ENCODE results near the gene IL4I1.
A peak's percentile ranks its signal among the peaks of the same experiment; 100 is the strongest.

The IL4I1 gene

GRCh38 chr19:49923055-49924003, 26.6 kb upstream of the IL4I1 start:
- no peak for TF ChIP-seq CTCF (conservative IDR thresholded peaks at IDR 0.05; ENCODE audit: low read depth, low read length)
- no peak overlapping the region for H3K4me3 ChIP-seq (ENCODE audit: low read length)
- no peak for DNase-seq (ENCODE audit: low read depth)

GRCh38 chr19:49921871-49922795, 25.4 kb upstream of the IL4I1 start:
- no peak for DNase-seq (ENCODE audit: low read depth)

GRCh38 chr19:49920624-49921363, 24.1 kb upstream of the IL4I1 start:
- DNase-seq (ENCODE audit: low read depth) = no peak
- no peak for TF ChIP-seq CTCF (conservative IDR thresholded peaks at IDR 0.05; ENCODE audit: low read depth, low read length)
- no peak overlapping the region for H3K4me3 ChIP-seq (ENCODE audit: low read length)

More at GRCh38 chr19:49921871-49922795, 25.4 kb upstream of the IL4I1 start:
- no peak overlapping the region for H3K4me3 ChIP-seq (ENCODE audit: low read length)
- no peak for TF ChIP-seq CTCF (conservative IDR thresholded peaks at IDR 0.05; ENCODE audit: low read depth, low read length)

GRCh38 chr19:49918089-49918488, 21.4 kb upstream of the IL4I1 start:
- no peak for TF ChIP-seq CTCF (conservative IDR thresholded peaks at IDR 0.05; ENCODE audit: low read depth, low read length)
- no peak for DNase-seq (ENCODE audit: low read depth)
- no peak overlapping the region for H3K4me3 ChIP-seq (ENCODE audit: low read length)

- peak; percentile 45 for TF ChIP-seq CTCF (conservative IDR thresholded peaks at IDR 0.05; ENCODE audit: low read depth, low read length)
- no peak overlapping the region for H3K4me3 ChIP-seq (ENCODE audit: low read length)
- no peak for DNase-seq (ENCODE audit: low read depth)
These were observed 20.4 kb upstream of the IL4I1 start for GRCh38 chr19:49916839-49917733.

GRCh38 chr19:49915271-49915670, 18.6 kb upstream of the IL4I1 start:
- TF ChIP-seq CTCF (conservative IDR thresholded peaks at IDR 0.05; ENCODE audit: low read depth, low read length) = no peak
- H3K4me3 ChIP-seq (ENCODE audit: low read length) = no peak overlapping the region
- DNase-seq (ENCODE audit: low read depth) = no peak
